GM12864 (cell line): Measurements from ENCODE around the gene MDFIC.

ENCODE experiments used
- DNase-seq: peaks from one replicate; pipeline ENCODE4 v3.0.0-alpha.2; 2011; ENCODE audit warnings: low read depth
- H3K4me3 ChIP-seq: 2 replicates; pipeline ENCODE4 v1.5.1; 2011; ENCODE audit warnings: mild to moderate bottlenecking, low read depth, low read length, control low read depth
- CTCF ChIP-seq: IDR thresholded peaks from 2 replicates; pipeline ENCODE4 v1.5.1; 2011; ENCODE audit warnings: low read depth, mild to moderate bottlenecking, moderate library complexity, low read length, control low read depth, inconsistent platforms; ENCODE audit errors: missing control alignments

Gene MDFIC

DNA sequence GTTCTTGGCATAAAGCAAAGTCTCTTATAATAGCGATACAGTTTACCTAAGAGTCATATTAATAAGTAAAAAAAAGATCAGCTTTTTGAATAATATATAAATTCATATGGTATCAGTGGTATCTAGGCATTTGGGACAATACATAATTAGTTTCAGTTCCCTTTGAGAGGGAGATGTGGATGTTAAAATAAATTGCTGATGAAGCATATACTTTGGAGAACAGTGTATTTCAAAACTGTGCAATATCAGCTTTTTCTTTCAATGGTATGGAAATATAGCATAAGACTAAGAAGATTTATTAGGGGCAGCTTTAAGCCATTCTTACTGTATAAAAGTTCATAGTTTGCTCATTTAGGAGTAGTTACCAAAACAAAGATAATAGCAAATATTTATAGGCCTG lies 35.5 kb downstream of the MDFIC start:
- no peak overlapping the region for H3K4me3 ChIP-seq
- no peak for TF ChIP-seq CTCF
- DNase-seq: no peak

DNA sequence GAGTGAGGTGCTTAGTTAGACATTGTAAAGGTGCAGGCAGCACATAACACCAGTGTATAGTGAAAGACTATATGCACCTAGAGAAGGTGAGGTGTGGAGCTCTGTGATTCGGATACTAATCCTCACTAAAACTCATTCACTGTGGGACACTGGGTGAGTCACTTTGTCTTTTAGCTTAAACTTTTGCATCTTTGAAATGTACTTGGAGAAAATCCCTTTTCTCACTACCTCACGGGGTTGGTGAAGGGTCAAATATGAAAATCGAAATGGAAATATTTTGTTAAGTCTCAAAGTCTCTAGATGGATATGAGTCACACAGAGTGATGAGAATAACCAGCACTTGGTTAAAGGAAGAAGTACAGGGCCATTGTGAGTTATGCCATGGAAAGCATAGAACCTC lies 38.0 kb downstream of the MDFIC start:
- no peak for TF ChIP-seq CTCF
- no peak for DNase-seq
- H3K4me3 ChIP-seq: no peak overlapping the region

DNA sequence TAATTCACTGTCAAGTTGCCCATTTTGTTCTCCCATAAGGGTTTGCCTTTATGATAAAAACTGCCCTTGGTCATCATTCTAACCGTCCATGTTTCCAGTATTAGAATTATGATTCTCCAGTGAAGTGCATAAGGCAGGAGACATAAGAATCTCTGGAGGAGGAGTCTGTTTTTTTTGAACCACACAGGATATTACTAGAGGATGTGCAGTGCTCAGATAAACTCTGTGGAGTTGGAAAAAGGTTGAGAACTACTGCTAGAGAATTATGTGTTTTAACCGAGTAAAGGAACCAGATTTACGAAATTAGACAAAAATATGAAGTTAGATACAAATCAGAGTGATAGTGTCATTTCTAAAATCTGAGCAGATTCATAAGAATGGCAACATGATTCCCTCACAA lies 40.5 kb downstream of the MDFIC start:
- TF ChIP-seq CTCF: no peak
- no peak overlapping the region for H3K4me3 ChIP-seq
- no peak for DNase-seq

GRCh38 chr7:114966156-114966555 lies 44.3 kb downstream of the MDFIC start:
- no peak overlapping the region for H3K4me3 ChIP-seq
- no peak for DNase-seq
- TF ChIP-seq CTCF: no peak

DNA sequence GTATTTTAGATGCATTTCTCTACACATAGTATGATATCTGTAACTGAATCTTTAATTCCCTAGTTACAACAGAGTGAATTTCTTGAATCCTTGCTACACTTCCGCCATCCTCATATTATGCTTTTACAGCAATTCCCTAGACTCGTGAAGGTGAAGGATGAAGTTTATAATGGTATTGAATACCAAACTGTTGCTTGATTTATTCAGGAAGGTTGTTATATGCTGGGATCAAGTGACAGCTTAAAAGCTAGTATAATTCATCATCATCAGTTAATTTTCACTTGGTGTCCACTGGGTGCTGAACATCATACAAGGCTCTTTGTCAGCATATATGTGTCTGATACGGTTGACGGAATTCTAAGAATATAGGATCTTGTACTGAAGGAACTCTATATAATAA lies 47.2 kb downstream of the MDFIC start:
- no peak for DNase-seq
- TF ChIP-seq CTCF: no peak
- no peak overlapping the region for H3K4me3 ChIP-seq

GRCh38 chr7:114970308-114970707 lies 48.4 kb downstream of the MDFIC start:
- TF ChIP-seq CTCF: no peak
- H3K4me3 ChIP-seq: no peak overlapping the region
- DNase-seq: no peak

GRCh38 chr7:114970732-114971131 lies 48.8 kb downstream of the MDFIC start:
- no peak for DNase-seq

More at GRCh38 chr7:114970732-114971131, 48.8 kb downstream of the MDFIC start:
- no peak overlapping the region for H3K4me3 ChIP-seq
- no peak for TF ChIP-seq CTCF
